ENCODE results near the gene COPG2. TPM values are rescaled to one million over a fixed set of nuclear protein-coding genes. Genes with fewer than 3 reads are reported as not detected.

The COPG2 gene
- total RNA-seq, 2 donors from 2014 or later: 74.3 to 76.3 TPM

DNA sequence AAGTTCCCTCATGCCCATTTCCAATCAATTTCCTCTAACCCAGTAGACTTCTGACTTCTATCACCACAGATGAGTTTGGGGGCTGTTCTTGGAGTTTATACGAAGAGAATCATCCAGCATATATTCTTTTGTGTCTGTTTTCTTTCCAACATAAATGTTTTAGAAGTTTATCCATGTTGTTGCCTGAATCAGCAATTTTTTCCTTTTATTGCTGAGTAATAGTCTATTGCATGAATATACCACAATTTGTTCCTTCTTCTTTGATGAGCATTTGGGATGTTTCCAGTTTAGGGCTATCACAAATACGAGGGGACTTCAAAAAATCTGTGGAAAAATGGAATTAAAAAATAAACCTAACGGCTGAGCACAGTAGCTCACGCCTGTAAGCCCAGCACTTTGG, 26.2 kb downstream of the COPG2 start:
- no peak for DNase-seq
- H3K9me3 Mint-ChIP-seq: peaks cover 33% of the 10 kb centered on the region
- Histone ChIP-seq H3K9me3 (ENCODE audit: control insufficient read depth, low read length) (peaks cover 19% of the 10 kb centered on the region), H3K36me3 (ENCODE audit: control insufficient read depth, insufficient read depth, low read length) (peaks cover 34% of the 10 kb centered on the region), H3K9ac (ENCODE audit: extremely low read depth, low read length, poor library complexity, severe bottlenecking) (no peak overlapping the region), H3K27ac (ENCODE audit: low read depth, low read length) (no peak overlapping the region), H3K4me3 (ENCODE audit: low read length) (no peak overlapping the region), H3K27me3 (ENCODE audit: control insufficient read depth, insufficient read depth, low read length, poor library complexity, severe bottlenecking) (no peaks in the 10 kb centered on the region), H3K4me1 (ENCODE audit: control insufficient read depth, insufficient read depth, low read length) (no peaks in the 10 kb centered on the region)
- no peak overlapping the region for H3K27ac Mint-ChIP-seq
- 90 to 93% methylated on average over 2 to 4 of the region's 4 CpGs for WGBS, 2 experiments (ENCODE audit: insufficient coverage in 1 of 2, insufficient read length in 1 of 2)
- peaks cover 82% of the 10 kb centered on the region for H3K36me3 Mint-ChIP-seq (ENCODE audit: low read depth)
- no peak overlapping the region for H3K4me3 Mint-ChIP-seq
- TF ChIP-seq, protein P1, sequence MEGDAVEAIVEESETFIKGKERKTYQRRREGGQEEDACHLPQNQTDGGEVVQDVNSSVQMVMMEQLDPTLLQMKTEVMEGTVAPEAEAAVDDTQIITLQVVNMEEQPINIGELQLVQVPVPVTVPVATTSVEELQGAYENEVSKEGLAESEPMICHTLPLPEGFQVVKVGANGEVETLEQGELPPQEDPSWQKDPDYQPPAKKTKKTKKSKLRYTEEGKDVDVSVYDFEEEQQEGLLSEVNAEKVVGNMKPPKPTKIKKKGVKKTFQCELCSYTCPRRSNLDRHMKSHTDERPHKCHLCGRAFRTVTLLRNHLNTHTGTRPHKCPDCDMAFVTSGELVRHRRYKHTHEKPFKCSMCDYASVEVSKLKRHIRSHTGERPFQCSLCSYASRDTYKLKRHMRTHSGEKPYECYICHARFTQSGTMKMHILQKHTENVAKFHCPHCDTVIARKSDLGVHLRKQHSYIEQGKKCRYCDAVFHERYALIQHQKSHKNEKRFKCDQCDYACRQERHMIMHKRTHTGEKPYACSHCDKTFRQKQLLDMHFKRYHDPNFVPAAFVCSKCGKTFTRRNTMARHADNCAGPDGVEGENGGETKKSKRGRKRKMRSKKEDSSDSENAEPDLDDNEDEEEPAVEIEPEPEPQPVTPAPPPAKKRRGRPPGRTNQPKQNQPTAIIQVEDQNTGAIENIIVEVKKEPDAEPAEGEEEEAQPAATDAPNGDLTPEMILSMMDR (conservative IDR thresholded peaks at IDR 0.05): no peak
- H3K4me1 Mint-ChIP-seq: no peaks in the 10 kb centered on the region
- no peaks in the 10 kb centered on the region for H3K27me3 Mint-ChIP-seq (ENCODE audit: insufficient read depth)

DNA sequence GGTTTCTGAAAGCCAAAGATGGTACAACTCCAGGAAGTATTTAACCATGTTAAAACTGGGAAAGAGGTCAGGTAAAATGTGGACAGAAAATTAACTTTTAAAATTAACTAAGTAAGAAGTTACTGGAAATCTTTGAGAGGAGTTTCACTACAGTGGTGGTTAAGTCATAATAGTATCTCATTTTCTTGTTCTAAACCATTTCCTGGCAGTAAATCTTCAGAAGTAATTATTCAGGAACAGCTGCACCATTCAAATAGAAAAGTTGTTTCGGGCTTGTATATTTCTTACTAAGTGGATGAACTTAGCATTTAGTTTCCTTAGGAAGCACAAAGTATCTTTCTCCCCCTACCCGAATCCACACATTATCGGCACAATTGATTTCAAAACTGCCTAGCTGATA, 27.1 kb downstream of the COPG2 start:
- Histone ChIP-seq H3K4me3 (ENCODE audit: low read length) (no peak overlapping the region), H3K27ac (ENCODE audit: low read depth, low read length) (no peak overlapping the region), H3K36me3 (ENCODE audit: control insufficient read depth, insufficient read depth, low read length) (peaks cover 32% of the 10 kb centered on the region), H3K27me3 (ENCODE audit: control insufficient read depth, insufficient read depth, low read length, poor library complexity, severe bottlenecking) (no peaks in the 10 kb centered on the region), H3K9ac (ENCODE audit: extremely low read depth, low read length, poor library complexity, severe bottlenecking) (no peak overlapping the region), H3K4me1 (ENCODE audit: control insufficient read depth, insufficient read depth, low read length) (no peaks in the 10 kb centered on the region), H3K9me3 (ENCODE audit: control insufficient read depth, low read length) (peaks cover 20% of the 10 kb centered on the region)
- no peak for DNase-seq
- H3K27me3 Mint-ChIP-seq (ENCODE audit: insufficient read depth): no peaks in the 10 kb centered on the region
- 91 to 93% methylated on average over 3 of the region's 3 CpGs for WGBS, 2 experiments (ENCODE audit: insufficient coverage in 1 of 2, insufficient read length in 1 of 2)
- no peak overlapping the region for H3K27ac Mint-ChIP-seq
- TF ChIP-seq, protein P1 (conservative IDR thresholded peaks at IDR 0.05): no peak
- peaks cover 82% of the 10 kb centered on the region for H3K36me3 Mint-ChIP-seq (ENCODE audit: low read depth)
- H3K4me1 Mint-ChIP-seq: no peaks in the 10 kb centered on the region
- peaks cover 40% of the 10 kb centered on the region for H3K9me3 Mint-ChIP-seq
- no peak overlapping the region for H3K4me3 Mint-ChIP-seq

- no peaks in the 10 kb centered on the region for H3K4me1 ChIP-seq (ENCODE audit: control insufficient read depth, insufficient read depth, low read length)
- peaks cover 27% of the 10 kb centered on the region for H3K36me3 ChIP-seq (ENCODE audit: control insufficient read depth, insufficient read depth, low read length)
- Mint-ChIP-seq H3K27me3 (ENCODE audit: insufficient read depth) (no peaks in the 10 kb centered on the region), H3K4me3 (no peak overlapping the region), H3K4me1 (no peaks in the 10 kb centered on the region), H3K36me3 (ENCODE audit: low read depth) (peaks cover 78% of the 10 kb centered on the region), H3K27ac (no peak overlapping the region), H3K9me3 (peaks cover 44% of the 10 kb centered on the region)
- no peaks in the 10 kb centered on the region for H3K27me3 ChIP-seq (ENCODE audit: control insufficient read depth, insufficient read depth, low read length, poor library complexity, severe bottlenecking)
- peaks cover 25% of the 10 kb centered on the region for H3K9me3 ChIP-seq (ENCODE audit: control insufficient read depth, low read length)
- no peak overlapping the region for H3K27ac ChIP-seq (ENCODE audit: low read depth, low read length)
- H3K4me3 ChIP-seq (ENCODE audit: low read length): no peak overlapping the region
- TF ChIP-seq, protein P1 (conservative IDR thresholded peaks at IDR 0.05): no peak
- WGBS, 2 experiments (ENCODE audit: insufficient coverage in 1 of 2, insufficient read length in 1 of 2): 88 to 100% methylated on average over 1 of the region's 1 CpG
- DNase-seq: no peak
- H3K9ac ChIP-seq (ENCODE audit: extremely low read depth, low read length, poor library complexity, severe bottlenecking): no peak overlapping the region
Measured at GRCh38 chr7:130641040-130641439, 27.5 kb downstream of the COPG2 start.

All from endodermal cell (in vitro differentiated cells).